ENCODE results near the gene NRG2.

NRG2 gene

DNA sequence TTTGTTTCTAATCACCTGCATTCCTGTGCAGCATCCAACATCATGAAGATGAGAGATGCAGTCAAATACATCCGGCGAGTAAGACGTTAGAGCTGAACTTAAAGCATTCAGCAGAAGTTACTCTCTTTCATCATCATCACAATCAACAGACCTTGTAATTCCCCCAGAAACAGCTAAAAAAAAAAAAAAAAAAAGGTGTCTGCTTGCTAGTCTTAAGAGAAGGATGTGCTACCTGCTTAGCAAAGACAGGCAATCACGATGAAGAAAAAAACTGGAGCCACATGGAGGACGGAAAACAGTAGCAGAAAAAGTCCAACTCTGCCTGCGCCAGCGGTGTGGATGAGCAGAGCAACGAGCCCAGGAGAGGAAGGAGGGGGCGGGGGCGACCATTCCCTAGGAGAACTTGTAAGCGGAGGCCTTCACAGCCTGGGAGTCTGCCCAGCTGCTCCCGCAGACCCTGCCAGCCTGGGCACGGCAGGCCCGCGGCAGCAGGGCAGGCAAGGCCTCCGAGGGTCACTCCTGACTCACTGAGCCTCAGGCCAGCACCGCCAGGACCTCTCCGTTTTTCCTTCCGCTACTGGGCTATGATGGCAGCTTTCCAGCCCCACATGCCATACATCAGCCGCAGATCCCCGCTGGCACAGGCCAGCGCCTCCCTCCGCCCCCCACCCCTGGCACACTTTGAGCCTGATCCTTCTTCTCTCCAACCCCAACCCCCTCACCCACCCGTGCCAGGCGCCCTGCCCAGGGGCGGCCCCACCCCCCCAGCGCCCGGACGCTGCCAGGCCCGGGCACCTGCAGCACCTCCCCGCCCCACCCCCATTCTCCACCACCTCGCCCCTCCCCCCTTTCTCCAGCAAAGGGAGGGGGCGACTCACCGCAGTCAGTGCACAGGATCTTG is 1.4 kb downstream of the NRG2 start:
- DNase-seq (ENCODE audit: low read depth in 4 of 4, low spot score in 1 of 4): no peak

DNA sequence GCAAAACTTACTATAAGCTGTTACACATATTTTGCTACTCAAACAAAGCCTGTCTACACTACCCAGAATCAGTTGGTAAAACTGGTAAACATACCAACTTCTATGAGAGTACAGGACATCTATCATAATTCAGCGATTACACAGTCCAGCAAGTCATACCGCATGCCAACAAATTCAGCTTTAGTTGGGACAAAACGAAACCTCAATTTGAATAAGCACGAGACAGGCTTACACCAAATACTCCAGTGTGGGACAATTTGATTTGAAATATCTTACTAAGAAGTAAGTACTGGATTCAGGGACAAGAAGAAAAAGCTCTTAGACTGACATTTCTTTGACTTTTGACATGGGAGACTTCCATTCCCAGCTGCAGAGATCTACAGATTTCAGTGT is 2.0 kb downstream of the NRG2 start:
- no peak for DNase-seq (ENCODE audit: low read depth in 4 of 4, low spot score in 1 of 4)

DNA sequence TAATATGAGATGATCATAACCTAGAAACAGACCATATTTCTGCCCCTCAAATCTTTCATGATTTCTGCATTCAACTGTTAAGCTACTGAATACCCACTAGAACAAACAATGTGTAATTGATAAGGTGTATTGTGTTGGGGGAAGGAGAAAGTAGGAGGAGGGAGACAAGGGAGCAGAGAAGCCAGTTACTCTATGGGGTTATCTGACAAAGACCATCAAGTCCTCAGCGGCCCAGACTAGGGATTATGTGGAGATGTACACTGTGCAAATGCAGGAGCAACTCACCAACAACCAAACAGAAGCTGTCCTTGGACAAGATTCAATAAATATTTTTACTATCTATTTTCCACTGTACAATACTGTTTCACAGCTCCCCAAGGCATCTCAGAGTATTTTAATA is 2.7 kb downstream of the NRG2 start:
- DNase-seq (ENCODE audit: low read depth in 4 of 4, low spot score in 1 of 4): no peak

DNA sequence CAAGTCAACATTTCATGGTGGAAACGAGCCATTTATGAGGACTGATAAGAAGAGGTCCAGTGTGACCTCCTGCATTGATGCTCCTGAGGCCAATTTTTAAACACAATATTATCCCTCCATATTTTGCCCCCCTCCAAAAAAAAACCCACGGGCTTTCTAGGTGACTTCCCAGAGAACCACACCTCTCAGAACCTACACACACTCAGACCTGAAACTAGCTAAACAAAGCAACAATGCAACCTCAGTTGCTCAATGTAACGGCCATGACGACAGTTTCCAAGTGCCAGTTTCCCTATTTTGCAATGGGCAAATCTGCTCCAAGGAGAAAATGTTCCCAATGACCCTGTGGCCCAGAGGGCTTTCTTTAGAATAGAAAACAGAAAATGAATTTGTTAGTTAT is 3.5 kb downstream of the NRG2 start:
- DNase-seq (ENCODE audit: low read depth in 4 of 4, low spot score in 1 of 4): no peak

DNA sequence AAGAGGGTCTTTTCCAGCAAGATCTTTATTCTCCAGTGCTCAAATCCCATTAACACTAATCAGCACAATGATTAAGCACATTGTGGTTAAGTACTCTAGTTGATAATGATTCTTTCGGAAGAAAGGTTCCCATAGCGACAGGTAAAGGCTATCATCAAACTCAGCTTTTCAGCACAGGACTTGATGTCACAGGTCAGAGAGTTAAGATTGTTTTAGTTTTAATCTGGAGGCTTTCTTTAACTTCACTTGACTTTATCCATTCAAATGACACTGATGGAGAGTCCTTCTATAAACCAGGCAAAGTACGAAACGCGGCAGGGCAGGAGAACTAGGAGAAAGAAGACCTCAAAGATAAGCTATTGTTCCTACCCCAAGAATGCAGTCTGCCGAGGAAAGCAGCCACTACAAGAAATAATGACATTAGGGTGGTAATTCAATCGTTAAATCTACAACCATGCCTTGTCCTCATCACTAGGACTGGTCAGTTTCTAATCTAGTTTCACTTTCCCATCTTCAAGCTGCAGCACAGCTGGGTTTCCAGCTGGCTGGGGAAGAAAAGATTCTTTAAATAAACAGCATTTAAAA is 4.6 kb downstream of the NRG2 start:
- DNase-seq (ENCODE audit: low read depth in 4 of 4, low spot score in 1 of 4): no peak

DNA sequence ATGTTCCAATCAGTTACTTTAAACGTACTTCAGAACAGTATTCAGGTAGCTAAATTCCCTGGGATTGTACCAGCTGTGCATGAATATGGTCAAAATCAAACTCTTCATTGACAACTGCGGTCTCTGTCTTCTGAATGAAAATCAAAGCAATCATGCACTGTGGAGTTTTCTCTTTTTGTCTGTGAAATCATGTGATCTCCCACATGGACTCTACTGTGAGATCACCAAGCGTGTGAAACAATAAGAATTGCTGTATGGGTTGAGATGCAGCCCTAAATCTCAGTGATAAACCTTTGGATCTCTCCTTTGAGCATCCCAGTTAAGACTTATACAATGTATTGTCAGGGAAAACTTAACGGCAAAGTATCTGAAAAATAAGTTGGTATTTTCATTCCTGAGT is 6.1 kb downstream of the NRG2 start:
- no peak for DNase-seq (ENCODE audit: low read depth in 4 of 4, low spot score in 1 of 4)

DNA sequence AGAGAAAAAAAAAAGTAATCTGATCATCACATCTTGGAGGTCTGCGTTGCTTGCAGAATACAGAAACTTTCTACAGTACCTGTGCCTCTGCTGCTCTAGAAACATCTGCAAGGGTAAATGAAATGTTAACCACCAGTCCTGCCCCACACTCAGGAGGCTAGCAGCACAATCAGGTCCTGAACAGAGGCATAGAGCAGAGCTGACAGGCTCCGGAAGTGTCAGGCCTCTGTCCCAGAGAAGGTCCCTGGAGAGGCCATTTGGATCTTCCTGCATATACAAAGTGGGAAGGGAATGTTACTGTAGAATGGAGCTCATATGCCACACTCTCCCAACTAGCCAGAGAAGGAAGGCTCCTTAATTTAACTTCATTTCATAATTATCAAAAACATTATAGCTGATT is 7.2 kb downstream of the NRG2 start:
- no peak for DNase-seq (ENCODE audit: low read depth in 4 of 4, low spot score in 1 of 4)

DNA sequence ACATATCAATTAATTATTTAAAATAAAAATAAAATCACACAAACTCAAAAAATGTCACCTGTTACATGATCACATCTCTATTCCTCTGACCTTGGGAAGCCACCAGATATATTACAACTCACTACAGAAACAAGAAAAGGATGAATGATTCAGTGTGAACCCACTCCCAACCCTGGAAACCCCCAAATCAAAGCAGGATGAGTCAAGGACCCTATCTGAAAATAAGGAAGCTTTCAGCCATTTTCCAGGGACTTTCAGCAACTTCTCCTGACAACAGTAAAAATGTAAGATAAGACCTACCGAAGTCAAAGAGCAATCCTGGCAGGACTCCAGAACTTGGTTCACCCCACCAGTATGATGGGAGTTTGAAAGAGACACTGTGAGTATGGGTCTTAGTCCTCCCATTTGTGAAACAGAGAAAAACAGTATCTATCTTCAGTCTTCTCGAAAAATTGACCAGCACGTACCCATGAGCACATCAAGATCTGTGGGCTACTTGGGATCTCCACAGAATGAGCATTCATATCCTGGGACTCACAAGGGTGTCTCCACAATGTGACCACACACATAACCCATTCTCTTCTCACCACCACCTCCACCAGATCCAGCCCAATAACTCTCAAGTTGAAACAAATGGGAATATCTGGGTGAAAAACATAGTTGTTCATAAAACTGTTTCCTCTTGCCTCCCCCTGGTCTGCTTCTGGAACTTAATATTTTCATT is 9.9 kb downstream of the NRG2 start:
- DNase-seq (ENCODE audit: low read depth in 4 of 4, low spot score in 1 of 4): no peak

DNA sequence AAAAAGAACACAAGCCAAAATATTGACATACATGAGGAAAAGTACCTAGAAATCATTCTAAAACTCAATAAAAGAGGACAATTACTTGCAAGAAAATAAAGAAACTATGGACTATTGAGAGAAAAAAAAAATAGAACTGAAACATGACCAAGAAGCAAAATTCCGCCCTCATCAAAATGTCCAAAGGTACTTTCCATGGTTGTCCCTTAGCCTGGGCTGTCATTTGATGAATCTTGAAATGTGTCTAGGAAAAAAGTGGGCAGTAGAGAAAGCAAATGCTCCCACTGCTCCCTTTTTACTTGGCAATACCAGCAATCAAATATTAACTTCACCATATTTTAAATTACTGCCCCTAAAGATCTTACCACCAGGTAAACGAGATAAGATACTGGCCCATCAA is 10.8 kb downstream of the NRG2 start:
- DNase-seq (ENCODE audit: low read depth in 4 of 4, low spot score in 1 of 4): no peak

DNA sequence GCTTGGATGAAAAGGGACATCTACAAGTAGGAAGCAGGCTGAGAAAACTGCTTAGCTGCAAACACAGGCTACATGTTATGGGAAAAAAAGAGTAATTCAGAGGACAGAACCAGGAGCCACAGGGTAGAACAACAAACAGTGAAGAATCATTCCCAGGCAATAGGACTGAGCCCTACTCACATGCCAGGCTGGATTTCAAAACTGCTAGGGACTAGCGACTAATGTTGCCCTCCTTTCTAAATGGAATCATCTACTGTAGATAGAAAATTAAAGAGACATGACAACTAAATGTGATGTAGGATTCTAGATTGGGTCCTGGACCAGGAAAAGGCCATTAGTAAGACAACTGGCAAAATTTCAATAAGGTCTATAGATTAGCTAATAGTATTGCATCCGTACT is 15.3 kb downstream of the NRG2 start:
- no peak for DNase-seq (ENCODE audit: low read depth in 4 of 4, low spot score in 1 of 4)

DNA sequence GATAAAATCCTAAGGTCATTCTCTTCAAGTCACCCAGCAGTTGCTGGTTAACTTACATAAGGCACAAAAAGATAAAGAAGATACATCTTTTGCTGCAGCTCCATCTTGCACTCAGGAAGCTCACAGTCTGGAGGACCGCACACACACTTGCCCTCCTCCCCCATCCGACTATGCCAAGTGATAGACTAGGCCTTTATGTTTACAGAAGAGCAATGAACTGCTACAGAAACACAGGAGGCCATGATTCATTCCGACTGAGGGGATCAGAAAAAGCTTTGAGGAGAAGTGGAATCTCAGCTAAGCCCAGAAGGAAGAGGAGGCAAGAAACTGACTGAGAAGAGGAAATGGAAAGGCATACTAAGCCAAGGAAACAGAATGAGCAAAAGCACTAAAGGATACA is 17.4 kb downstream of the NRG2 start:
- DNase-seq (ENCODE audit: low read depth in 4 of 4, low spot score in 1 of 4): no peak

DNA sequence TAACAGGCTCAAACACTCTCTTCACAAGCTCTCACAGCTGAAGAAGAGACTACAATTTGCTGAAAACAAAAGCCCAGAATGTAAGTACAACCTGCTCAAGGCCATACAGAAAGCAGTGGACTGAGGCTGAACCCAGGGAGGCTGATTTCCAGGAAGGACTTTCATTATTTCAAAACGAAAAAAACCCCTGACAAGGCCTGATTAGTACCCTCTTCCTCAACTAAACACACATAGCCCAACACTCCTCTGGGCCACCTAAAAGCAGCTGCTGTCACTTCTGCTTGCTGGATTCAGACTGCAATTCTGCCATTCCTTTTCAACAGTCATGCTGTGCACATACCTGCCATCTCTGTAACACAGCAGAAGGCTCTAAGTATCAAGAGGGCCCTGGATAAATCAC is 18.2 kb downstream of the NRG2 start:
- no peak for DNase-seq (ENCODE audit: low read depth in 4 of 4, low spot score in 1 of 4)

DNA sequence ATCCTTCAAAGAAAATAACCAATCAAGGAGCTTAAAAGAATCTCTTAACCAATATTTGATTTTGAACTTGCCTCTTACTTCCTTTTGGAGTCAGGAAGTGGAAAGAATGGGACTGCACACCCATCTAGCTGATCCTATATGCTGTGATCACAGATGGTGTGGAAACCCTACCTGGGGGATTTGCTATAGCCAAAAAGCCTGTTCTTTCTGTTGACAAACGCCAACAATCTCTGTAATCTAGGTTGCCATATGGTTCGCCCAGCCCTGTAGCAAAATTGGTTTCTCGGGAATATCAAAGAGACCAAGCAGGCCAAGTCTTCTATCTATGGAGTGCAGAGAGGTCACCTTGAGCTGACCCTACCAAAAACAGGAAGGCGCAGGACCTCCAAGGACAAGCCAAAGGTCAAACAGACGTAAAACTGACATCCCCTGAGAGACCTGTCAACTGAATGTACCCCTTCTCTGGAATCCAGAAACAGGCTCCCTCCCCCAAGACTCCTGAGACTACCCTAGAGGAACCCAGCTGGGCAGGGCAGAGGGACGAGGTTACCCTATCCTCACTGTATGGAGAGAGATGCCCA is 19.4 kb downstream of the NRG2 start:
- no peak for DNase-seq (ENCODE audit: low read depth in 4 of 4, low spot score in 1 of 4)

DNA sequence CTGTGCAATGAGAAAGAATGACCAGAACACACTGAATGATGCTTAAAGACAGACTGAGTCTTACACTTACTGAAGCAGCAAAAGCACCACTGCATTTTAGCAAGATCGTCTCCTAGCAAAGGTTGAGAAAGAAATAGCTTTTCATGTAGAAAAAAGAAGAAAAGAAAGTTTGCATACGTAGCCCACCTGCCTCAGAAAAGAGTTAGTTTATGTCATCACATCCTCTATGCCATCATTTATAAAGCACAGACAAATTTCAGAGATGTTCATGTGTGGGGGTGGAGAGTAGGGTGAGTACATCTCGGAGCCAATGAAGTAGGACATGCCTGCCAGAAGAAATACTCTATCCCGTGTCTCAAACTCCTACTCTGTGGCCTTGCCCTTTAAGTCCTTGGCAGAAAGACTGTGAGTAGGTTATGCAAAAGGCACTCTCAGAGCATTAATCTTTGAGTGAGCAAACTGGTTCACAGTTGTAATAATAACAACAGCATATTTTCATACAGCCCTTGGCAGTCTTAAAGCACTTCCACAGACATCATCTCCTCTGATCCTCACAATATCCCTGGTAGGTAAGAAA is 22.4 kb downstream of the NRG2 start:
- DNase-seq (ENCODE audit: low read depth in 4 of 4, low spot score in 1 of 4): no peak

DNA sequence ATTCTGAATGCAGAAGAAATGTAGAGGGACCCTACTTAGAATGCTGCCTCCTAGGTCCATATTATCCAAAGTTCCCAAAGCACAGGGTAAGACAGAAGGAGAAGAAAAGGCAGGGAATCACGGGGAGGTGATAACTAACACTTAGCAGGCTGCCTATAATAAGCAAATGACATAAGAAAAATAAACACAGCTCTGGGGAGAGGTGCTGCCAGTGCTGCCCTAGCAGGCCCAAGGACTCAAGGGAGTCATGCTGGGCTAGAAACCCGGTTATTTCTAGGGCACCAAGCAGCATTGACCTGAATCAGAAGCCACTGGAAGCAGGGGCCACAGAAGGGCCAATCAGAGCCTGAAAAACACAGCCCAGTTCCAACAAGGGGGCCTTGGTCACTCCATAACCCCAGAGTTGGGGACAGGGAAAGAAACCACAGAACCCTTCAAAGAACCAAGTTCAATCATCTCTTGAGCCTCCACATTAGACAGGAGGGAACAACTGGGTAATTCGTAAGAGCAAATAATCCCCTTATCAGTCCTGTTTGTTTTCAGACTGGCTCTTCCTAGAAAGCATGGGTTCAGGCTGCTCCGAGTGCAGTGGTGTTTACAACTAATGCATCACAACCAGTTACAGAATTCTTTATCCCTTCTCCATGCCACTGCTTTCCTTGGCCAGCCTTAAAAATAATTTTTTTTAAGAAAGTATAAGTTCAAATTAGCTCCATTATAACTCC is 24.0 kb downstream of the NRG2 start:
- no peak for DNase-seq (ENCODE audit: low read depth in 4 of 4, low spot score in 1 of 4)

DNA sequence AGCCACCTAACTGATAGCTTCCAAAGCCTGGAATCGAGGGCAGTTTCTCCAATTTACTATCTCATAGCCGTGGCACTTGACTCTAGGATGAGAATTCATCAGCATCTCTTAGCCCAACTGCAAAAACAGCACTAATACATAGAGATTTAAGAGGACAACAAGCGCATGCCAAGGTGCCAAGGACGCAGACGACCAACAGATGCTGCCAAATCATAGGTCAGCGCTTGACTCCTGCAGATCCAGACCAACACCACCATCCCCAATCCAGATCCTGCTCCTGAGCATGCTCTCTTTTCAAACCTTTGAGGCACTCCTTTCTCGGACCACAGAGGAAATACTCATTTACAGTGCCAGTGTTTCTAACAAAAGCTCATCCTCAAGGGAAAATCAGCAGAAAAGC is 24.6 kb downstream of the NRG2 start:
- no peak for DNase-seq (ENCODE audit: low read depth in 4 of 4, low spot score in 1 of 4)

DNA sequence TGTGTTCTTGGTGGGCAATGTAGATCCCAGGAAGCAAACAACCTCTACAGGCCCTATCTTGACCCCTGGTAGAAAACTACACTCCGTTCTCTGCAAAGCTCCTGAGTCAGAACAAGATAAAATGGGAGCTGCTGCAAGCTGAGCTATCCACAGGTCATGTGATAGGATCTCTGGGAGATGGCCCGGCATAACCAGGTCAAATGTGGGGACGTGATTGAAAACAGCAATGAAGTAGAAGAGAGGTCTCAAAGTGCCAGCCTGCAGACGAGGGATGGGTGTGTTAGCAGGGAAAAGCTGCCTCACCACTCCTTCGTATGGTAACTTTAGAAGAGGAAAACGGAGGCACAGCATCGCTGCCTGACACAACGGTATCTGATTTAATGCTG is 25.0 kb downstream of the NRG2 start:
- no peak for DNase-seq (ENCODE audit: low read depth in 4 of 4, low spot score in 1 of 4)

DNA sequence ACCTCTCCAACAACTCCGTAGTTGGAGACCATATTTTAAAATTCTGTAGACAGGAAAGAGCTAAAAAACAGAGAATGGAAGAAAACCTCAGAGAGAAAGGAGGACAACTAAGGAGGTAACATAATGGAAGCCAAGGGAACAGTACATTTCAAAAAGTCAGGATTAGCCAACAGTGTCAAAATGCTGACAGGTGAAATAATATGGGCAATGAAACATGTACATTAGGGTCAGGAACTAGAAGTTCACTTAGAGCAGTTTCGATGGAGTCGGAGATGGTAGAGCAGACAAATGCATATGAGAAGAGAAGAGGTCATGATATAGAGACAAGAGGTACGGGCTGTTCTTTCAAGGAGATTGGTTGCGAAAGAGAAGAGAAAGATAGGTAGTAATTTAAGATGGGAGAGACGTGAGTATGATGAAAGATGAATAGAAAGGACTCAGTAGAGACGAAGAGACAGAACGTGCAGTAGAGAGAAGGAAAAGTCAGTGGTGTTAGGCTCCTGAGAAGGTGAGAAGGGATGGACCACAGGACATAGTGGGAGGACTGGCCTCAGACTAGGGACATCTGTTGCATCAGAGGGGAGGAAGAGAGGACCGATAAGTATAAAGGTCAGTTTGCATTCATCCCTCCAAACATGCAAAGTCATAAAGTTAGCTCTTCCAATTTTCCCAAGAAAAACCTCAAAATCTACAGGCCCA is 25.6 kb downstream of the NRG2 start:
- DNase-seq (ENCODE audit: low read depth in 4 of 4, low spot score in 1 of 4): no peak

DNA sequence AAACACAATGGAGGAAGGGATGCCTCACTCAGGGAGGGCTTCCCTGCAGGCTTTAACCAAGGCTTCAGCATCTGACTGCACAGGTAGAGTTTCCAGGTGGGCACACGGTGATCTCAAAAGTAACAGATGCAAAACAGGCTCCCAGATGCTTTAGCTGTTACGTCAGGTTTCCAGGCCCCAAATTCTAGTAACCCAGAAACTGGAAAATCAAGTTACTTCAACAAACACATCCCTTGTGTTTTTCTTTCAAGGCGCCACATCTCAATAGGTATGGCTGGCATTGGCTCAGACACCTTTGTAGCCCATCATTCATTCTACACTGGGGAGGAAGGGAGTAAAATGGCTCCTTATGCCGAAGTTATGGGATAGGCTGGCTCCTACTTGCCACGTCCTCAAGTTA is 27.4 kb downstream of the NRG2 start:
- DNase-seq (ENCODE audit: low read depth in 4 of 4, low spot score in 1 of 4): no peak

DNA sequence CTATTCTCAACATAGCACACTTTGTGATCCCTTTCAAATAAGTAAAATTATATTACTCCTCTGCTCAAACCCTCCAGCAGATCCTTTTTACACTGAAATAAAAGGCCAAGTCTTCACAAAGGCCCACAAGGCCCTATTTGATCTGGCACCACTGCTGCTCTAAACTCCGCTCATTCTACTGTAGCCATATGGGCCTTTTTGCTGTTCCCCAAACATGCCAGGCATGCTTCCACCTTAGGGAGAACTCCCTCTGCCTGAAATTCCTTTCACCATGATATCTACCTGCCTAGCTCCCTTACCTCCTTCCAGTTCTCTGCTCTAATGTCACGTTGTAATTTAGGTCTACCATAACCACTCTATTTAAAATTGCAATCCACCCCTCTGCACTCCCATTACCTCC is 28.3 kb downstream of the NRG2 start:
- DNase-seq (ENCODE audit: low read depth in 4 of 4, low spot score in 1 of 4): no peak

Measured in stimulated activated CD4-positive, alpha-beta T cell treated with anti-CD3 and anti-CD28 coated beads, Interleukin-1b, Interleukin-23, amount 100 ng/mL, for 24 hours (primary cell).